Femur (tissue), 1 donor: Measurements from ENCODE around the gene CASS4.
"Not testable (repeated sequence)": the region's sequence is repeated elsewhere in the genome, so short reads cannot be mapped to it uniquely, and the experiment has no call there.

ENCODE experiments used
- DNase-seq: peaks from one replicate; pipeline ENCODE4 v3.0.0-alpha.2; 2017

CASS4 gene

DNA sequence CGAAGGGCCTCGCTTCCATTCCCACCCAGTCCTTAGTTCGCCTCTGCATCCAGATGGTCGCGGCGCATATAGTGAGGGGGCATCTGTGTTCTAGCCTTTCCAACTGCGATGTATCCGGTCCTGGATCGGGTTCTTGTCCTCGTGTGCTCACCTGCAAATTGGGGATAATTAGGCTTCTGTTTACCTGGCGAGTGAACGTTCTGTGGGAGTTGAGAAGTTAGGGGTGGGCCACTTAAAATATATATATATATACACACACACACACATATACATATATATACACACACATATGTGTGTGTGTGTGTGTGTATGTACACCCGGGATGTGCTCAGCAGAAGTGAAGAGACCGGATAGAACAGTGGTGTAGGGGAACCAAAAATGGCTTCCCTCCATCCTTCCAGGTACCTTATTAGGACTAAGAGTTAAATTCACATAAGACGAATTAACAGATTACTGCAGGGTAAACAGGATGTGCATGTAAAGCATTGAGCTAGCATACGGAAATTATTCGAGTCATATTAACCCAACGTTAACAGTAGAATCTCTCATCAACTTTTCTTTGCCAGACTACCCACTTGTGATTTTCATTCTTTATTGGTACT is 19.1 kb upstream of the CASS4 start:
- no peak for DNase-seq

DNA sequence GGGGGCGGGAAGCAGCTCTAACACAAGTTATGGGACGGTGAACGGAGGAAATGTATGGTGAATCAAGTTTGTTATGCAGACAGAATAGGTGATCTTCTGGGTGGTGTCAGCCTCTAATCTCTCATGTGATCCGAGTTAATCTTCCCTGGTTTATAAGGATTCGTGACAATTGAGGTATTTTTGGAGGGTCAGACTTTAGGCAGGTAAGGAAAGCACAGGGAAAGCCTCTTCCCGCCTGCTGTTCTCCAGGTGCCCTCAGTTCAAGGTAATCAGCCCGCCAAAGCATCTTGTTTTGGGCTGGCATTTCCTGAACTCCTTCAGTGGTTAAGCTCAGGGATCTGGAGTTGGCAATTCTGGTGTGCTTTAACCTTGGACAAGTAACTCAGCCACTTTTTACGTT is 18.4 kb upstream of the CASS4 start:
- no peak for DNase-seq

DNA sequence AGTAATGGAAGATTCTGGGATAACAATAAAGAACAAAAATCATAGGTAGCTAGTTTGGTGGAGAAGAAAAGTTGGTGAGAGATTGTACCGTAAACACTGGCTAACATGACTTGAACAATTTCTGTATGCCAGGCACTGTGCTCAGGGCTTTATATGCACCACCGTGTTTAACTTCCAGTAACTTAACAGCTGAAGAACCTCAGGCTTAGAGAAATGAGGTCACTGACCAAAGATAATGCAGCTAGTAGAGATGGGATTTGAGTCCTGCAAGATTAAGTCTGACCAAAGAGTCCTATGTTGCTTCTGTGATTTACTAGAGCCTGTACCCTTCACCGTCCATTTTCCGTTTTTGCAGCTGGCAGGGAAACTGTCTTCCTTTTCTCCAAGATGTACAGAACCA is 16.9 kb upstream of the CASS4 start:
- no peak for DNase-seq

DNA sequence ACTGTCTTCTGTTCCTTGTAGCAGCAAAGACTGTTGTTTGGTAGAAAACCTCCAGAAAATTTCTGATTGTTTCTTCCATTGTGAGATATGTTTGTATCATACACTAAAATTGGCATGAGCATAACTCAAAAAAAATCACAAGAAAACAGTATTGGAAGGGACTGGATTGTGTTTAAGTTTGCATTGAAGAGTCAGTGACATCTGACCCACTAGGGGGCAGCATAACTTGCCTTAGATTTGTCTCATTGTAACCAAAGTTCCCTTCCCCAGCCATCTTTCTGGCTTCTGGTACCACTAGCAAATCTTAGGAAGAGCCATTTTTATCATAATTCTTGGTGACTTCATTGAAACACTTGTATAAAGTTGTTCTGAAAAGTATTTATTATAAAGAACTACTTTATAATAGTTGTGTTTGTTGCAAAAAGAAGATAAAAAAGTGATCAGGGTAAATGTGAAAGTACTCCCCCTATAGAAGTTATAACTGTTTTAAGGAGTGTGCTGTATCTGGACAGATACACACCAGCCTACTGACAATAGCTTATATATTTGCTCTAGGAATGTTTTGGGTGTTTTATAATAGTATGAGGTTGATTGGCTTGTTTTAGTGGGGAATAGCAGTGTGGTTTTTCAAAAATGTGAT is 11.9 kb upstream of the CASS4 start:
- peak; percentile 65 for DNase-seq

DNA sequence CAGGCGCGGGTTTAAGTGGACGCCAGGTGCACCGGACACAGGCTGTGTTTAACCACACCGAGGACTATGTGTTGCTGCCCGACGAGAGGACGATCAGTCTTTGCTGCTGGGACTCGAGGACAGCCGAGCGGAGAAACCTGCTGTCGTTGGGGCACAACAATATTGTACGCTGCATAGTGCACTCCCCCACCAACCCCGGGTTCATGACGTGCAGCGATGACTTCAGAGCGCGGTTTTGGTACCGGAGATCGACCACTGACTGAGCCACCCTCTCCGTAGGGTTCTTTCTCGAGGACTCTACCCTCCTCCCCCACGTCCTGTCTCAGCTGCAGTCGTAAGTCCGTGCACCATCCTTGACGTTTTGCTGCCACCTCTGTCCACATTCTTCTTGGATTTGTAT is 8.6 kb upstream of the CASS4 start:
- no peak for DNase-seq

DNA sequence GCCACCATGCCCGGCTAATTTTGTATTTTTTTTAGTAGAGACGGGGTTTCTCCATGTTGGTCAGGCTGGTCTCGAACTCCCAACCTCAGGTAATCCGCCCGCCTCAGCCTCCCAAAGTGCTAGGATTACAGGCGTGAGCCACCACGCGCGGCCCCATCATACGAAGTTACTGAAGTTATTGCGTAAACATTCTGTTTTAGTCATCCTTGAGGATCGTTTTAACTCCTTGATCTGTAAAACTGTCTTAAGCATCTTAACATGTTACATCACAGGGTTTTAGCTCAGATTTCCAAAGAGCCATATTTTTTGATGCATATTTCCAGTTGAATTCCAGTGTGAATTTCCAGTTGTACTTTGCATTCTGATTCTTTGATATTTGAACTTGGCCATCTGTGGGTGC is 6.7 kb upstream of the CASS4 start:
- DNase-seq: not testable (repeated sequence)

DNA sequence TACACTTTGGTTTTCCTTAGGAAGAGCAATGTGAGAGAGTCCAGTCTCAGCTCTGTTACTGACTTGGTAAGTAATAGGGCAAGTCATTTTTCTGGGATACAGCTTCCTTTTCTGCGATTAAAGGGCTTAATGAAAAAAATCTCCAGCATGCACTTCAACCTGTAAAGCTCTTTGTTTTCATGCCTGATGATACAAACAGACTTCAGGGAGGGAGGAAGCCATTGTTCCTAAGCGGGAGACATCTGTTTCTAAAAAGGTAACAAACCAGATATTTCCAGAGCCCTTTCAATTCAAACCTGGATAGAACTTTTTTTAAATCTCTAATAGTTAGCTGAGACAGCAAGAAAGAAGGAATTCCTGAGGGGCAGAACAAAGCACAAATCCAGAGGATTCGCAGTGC is 5.2 kb upstream of the CASS4 start:
- DNase-seq: no peak

DNA sequence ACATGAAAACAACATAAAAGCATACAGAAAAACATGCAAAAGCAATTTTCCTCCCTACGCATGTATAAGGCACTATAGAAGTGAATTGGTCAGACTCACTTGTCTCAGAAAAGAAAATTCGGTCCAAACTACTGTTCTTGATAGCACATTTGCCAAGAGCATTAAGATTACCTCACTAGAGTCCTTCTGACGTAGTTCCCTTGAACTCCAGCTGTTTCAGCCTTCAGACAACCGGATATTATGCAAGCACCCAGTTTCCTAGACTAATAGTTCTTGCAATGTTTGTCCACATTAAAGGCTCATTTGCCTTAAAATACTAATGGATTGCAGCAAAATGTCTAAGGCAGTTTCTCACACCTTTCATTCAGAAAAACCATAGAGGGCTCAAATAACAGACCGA is 2.5 kb upstream of the CASS4 start:
- no peak for DNase-seq

DNA sequence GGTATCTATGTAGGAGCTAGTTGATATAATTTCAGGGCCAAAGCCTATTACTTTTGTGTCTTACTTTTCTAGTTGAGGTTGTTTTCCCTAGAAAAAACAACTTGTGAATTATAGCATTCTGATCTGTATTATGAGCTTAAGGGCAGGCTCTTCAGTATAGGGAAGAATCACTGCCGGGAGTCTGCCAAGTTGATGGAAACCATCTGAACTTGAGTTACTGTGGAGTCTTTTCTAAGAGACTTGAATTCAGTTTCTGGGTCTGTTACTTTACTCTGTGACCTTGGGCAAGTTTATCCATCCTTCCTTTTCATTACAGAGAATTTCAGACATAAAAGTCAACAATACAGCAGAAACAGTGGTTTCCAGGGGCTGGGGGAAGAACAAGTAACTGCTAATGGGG is 2.1 kb upstream of the CASS4 start:
- DNase-seq: no peak

DNA sequence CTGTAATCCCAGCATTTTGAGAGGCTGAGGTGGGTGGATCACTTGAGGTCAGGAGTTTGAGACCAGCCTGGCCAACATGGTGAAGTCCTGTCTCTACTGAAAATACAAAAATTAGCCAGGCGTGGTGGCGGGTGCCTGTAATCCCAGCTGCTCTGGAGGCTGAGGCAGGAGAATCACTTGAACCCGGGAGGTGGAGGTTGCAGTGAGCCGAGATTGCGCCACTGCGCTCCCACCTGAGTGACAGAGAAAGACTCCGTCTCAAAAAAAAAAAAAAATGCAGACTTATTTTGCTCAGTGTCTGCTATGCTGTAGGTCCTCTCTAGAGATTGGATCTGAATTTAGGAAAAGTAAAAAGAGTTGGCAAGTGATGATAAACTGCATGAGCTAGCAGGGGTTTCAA is 773 bp upstream of the CASS4 start:
- not testable (repeated sequence) for DNase-seq

DNA sequence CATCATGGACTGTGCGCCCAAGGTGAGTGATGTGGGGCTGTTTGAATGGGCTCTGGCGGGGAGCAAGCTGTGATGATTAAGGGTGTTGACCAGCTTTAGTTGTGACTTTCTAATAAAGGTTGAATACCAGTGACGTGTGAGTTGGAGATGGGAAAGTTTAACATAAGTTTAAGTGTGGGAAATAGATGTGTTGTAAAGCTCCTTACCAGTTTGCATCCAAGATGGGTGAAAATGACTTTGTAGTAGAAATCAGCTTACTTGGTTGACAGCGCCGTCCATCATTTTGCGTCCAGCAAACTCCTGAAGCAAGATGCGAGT is 372 bp downstream of the CASS4 start:
- DNase-seq: no peak

DNA sequence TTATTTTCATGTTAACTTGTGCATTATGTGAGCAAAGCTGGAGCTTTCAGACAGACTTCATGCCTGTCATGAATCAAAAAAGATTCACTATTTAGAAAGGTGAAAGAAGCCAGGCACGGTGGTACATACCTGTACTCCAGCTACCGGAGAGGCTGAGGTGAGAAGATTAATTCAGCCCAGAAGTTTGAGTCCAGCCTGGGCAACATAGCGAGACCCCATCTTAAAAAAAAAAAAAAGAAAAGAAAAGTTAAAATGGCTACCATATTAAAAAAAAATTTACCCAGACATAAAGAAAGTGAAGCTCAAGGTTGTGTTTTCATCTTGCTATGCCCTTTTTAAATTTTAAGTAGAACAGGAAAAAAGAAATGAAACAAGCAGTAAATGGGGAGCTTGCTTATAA is 889 bp downstream of the CASS4 start:
- DNase-seq: no peak

DNA sequence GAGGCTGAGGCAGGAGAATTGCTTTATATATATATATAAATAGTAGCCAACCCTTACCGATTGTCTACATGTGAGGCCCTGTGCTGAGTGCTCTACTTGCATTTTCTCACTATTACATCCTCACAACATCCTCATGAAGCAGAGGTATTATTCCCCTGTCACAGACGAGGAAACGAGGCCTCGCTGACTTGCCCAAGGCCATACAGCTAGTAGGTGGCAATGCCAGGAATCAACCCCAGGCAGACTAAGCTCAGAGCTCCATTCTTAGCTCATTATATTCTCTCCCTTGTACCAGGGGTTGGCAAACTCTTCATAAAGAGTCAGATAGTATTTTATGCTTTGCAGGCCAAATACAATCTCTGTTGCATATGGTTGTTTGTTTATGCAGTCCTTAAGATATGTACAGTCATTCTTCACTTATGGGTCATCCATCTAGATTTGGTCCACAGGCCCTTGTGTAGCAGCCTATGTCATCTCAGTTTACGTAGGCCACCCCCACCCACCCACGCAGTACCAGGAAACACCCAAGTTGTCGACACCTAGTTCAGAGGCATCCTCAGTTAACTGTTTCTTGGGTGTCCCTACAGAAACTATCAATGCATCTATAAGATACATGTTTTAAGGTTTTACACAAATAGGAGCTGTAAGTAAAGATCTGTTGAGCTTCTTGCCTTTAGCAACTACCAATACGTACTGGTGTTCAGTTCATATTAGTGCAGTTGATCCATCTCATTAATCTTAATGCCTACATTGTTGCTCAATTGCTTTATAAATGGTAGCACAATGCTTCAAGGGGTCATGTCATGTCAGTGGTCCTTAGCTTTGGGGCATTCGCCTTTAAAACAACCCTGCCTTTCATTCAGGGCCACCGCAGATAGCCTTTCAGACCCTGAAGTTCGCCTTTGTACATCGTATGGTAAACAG is 3.0 kb downstream of the CASS4 start:
- DNase-seq: no peak

DNA sequence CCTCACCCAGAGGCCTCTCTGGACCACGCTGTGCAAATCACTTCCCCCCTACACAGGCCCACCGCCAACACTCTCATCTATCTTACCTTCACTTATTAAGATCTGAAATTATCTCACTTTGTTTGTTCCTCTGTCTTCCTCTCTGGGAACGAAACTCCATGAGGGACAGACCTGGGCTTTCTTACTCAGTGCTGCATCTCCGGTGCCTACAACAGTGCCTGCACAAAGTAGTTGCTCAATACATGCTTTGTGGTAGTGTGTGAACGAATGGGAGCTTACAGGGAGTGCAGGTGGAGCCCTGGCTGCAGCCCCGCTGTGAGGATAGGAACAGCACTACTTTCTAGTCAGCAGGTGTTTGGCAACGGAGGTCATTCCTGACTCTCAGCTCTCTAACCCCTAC is 5.3 kb downstream of the CASS4 start:
- no peak for DNase-seq

DNA sequence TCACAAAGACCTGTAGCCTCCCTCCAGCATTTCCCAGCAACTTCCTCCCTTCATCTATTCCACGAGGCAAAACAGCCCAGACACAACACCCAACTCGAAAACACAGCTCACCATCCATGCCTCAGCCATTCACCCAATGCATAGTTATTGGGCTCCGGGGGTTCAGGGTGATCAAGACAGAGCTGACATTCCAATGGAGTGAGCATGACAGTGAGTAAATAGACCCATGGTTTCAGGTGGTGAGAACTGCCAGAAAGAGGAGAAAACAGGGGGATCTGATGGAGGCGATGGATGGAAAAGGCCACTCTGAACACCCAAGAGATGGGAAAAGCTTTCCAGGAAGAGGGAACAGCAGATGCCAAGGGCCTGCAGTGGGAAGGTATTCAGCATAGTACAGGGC is 5.9 kb downstream of the CASS4 start:
- DNase-seq: no peak

DNA sequence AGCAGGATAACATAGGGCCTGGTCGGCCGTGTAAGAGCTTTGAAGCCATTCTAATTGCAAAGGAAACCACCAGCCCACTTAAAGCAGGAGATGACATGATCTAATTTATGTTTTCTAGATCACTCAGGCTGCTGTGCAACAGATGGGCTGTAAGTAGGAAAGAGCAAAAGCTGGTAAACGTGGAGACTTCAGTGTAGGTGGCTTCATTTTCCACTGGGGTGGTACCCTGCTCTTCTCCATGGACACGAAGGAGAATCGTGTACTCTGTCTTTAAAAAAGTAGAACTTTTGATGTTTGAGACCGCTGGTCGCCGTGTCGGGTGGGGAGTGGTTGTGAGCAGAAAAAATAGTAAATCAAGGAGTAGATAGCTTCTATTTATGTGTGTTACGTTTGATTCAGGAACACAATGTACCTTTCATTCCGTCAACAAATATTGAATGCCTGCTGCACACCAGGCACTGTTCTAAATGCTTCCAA is 6.4 kb downstream of the CASS4 start:
- no peak for DNase-seq

DNA sequence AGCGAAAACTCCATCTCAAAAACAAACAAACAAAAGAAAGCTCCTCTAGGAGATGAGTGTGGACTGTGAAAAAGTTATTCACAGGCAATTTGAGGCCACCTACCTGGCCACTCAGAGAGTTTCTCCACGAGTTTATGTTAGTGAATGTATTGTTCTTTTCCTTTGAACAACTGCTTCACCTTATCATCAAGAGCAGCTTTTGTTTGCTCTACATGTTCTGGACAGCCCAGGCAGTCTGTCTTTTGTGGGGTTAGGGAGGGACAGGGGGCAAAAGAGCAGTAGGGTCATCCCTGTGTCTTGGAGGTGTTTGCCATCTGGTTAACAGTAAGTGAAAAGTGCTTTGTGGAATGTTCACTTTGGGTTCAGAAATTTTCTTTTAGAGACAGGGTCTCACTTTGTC is 8.0 kb downstream of the CASS4 start:
- DNase-seq: no peak

DNA sequence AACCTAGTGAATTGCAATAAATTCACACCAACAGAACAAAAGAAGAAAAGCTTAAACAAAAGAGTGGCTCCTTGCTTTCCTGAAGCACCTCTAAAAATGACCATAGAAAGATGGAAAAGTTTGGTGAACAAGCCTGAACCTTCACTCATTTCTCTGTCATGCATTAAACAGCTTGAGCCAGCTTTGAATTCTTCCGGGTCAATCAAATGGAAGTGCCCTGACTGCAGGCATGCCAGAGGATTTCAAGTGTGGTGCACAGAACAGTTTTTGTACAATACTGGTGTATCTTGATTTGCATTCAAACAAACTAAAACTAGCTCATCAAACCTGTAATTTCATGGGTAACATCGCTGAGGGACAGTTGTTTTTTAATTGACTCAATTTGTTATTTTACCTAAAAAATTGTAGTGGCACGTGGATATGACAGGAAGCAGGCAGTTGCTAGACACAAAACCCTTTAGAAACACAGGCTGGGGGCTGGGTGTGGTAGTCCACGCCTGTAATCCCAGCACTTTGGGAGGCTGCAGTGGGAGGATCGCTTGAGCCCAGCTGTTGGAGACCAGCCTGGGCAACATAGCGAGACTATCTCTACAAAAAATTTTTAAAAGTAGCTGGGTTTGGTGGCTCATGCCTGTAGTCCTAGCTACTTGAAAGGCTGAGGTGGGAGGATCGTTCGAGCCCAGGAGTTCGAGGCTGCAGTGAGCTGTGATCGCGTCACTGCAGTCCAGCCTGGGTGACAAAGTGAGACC is 9.1 kb downstream of the CASS4 start:
- DNase-seq: no peak

DNA sequence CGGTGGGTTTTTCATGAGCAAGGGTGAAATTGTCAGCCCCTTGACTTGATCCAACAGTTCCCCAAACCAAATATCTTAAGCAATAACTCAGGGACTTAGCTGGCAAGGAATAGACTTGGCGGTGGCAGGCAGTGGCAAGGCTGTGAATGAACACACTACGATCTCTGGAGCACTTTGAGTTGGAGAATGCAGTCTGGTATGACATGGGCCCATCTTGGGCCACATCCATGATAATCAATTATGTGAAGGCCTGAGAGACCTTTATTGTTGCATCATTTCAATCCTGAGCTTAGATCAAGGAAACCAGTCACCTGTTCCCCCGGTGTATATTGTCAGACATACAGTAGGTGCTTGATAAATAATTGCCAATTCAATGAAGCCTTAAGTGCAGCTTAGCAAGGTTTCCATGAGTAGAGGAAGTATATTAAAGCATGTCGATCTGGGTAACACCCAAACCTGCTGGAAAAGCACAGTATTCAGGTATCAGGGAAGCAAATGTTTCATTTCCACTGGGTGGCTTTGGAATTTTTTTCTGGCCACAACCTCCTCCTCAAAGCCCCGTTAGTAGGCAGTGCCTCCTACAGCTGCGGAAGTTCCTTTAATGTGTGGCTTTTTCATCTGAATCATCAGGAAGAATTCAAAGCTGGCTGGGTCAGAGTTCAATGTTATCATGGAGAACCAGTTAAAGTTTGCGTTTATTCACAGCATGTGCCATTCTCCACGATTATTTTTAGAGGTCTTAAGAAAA is 10.2 kb downstream of the CASS4 start:
- DNase-seq: no peak

DNA sequence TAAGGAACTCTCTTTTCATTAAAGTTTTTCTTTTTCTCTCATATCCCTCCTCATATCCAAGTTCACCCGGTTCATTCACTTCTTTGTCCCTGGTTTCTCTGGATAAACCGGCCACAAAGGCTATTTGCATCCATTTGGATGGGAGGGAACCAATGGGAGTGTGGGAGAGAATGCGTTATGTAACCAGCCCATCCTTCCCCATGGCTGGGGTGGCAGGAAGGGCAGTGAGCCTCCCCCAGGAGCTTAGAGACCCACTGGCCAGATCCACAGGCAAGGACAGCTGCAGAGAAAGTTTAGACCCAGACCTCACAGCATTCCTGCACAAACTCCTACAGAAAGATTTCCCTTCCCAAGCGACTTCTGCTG is 10.7 kb downstream of the CASS4 start:
- no peak for DNase-seq

DNA sequence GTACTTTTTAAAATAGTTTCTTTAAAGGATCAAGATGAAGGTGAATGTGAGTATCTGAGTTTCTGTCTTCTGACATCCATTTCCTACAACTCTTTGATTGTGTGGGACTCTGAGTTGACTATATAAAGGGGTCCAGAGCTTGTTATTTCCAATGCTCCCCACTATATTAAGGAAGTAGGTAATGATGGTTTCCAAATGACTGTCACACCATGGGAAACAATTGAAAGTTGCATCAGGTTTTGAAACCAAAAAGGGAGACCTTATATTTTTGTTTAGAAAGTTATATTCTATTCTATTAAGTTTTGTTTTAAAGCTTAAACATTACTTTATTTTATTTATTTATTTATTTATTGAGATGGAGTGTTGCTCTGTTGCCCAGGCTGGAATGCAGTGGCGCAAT is 11.2 kb downstream of the CASS4 start:
- no peak for DNase-seq

DNA sequence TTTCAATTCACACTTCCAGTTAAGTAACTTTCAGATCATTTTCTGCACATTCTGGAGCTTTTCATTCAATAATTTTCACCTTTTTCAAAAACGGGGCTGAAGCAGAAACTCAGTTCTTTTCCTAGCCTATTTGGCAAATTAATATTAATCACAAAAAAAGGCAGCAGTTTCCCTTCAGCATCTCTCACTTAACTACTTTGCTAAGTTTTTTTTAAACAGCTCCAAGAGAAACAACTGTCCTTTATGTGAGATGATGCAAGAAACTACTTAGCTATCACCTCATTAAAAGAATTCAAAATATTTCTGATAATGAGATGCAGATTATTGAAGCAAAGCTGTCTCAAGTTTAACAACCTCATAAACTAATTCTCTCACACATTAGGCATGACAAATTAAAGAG is 11.8 kb downstream of the CASS4 start:
- DNase-seq: no peak

DNA sequence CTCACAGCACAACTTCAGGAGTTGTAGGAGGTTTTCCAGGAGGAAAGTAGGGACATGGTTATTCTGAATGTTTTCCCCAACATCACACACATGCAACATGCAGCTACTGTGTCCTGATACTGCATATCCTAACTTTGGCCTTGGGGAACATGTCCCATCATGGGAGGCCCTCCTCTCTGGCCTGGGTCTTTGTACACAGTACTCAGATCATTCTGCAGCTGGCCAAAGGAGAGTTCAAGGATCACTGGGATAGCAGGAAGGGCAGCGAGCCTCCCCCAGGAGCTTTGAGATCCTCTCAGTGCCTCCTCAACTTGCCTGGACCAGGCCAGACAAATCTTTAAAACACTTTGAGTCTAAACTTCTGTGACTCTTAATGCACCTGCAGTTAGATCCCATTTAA is 12.9 kb downstream of the CASS4 start:
- no peak for DNase-seq
